Lower lobe of right lung (tissue), 2 donors: ENCODE results near the gene NIPAL3. TPM values are rescaled to one million over a fixed set of nuclear protein-coding genes. Genes with fewer than 3 reads are reported as not detected.

Experiments
- ATAC-seq, 2 donors: fragments of 200-7000 bp; cut with Tn5 transposase; one replicate each; pipeline ENCODE4 v1.9.1; 2020 to 2022; ENCODE audit warnings: mild to moderate bottlenecking in 2 of 2, moderate library complexity in 2 of 2
- DNase-seq: peaks from one replicate; pipeline ENCODE4 v3.0.0-alpha.2; 2020
- H3K27ac ChIP-seq: fragments of 200-600 bp; one replicate; pipeline ENCODE4 v1.8.0; 2022
- H3K27me3 ChIP-seq: fragments of 200-600 bp; one replicate; pipeline ENCODE4 v1.8.0; 2022; ENCODE audit warnings: low read depth
- H3K36me3 ChIP-seq: fragments of 200-600 bp; one replicate; pipeline ENCODE4 v1.8.0; 2022; ENCODE audit warnings: mild to moderate bottlenecking
- H3K4me1 ChIP-seq: fragments of 200-600 bp; one replicate; pipeline ENCODE4 v1.8.0; 2022
- H3K4me3 ChIP-seq: fragments of 200-600 bp; one replicate; pipeline ENCODE4 v1.8.0; 2022; ENCODE audit warnings: mild to moderate bottlenecking
- H3K9me3 ChIP-seq: fragments of 200-600 bp; one replicate; pipeline ENCODE4 v1.8.0; 2022
- CTCF ChIP-seq: fragments of 200-600 bp; IDR thresholded peaks from one replicate; pipeline ENCODE4 v1.8.0; 2022; ENCODE audit warnings: antibody characterized with exemption, mild to moderate bottlenecking
- intact Hi-C: fragments of 100-400 bp; cut with DNase I; formaldehyde crosslinking; loops from one replicate; pipeline ENCODE4 v1.11.0; 2022
- total RNA-seq: library from RNA; stranded (reverse); fragmentation: NEBNext Ultra II Directional; extraction: Animal tissue kit (Norgen Biotek cat#: 25700); gene quantifications from one replicate; pipeline ENCODE4 v1.2.1, GENCODE V29; 2021
- donor health status: DM: no; HTN: yes; CAD: no; lungs with severe emphysema.

The NIPAL3 gene
- total RNA-seq, 1 donor from 2014 or later, result 38.0 TPM

DNA sequence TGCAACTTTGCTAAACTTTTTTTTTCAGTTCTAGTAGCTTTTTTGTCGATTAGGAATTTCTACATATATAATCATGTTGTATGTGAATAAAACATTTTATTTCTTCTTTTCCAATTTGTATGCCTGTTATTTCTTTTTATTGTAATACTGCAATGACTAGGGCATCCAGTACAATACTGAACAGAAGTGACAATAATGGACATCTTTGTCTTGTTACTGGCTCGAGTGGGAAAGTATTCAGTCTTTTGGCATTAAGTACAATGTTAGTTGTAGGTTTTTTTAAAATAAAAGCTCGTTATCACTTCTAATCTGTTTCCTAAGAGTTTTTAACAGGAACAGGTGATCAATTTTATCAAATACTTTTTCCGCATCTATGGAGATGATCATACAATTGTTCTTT is 11.8 kb upstream of the NIPAL3 start:
- Histone ChIP-seq H3K27ac (no peak overlapping the region), H3K9me3 (no peaks in the 10 kb centered on the region), H3K36me3 (no peaks in the 10 kb centered on the region), H3K4me1 (no peaks in the 10 kb centered on the region), H3K4me3 (no peak overlapping the region), H3K27me3 (no peaks in the 10 kb centered on the region)
- intact Hi-C loops, result no loop called here
- ATAC-seq (no peak), DNase-seq (no peak)
- no peak for TF ChIP-seq CTCF

DNA sequence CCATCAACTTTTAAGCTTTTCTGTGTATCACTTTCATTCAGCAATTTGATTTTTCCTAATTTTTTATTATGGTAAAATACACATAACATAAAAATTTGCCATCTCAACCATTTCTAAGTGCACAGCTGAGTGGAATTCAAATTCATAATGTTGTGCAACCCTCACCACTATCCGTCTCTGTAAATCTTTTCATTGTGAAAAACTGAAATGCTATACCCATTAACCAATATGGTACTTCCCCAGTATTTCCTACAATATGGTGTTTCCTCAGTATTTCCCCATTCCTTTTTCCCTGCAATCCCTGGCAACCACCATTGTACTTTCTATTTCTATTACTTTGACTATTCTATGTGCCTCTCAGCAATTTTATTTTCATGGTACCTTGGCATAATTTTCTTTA is 8.8 kb upstream of the NIPAL3 start:
- no peak for TF ChIP-seq CTCF
- ATAC-seq (no peak), DNase-seq (no peak)
- no peaks in the 10 kb centered on the region for H3K9me3 ChIP-seq
- no peaks in the 10 kb centered on the region for H3K27me3 ChIP-seq
- H3K4me3 ChIP-seq, result no peak overlapping the region
- peaks cover under 1% of the 10 kb centered on the region for H3K4me1 ChIP-seq
- intact Hi-C loops, result no loop called here
- no peaks in the 10 kb centered on the region for H3K36me3 ChIP-seq
- no peak overlapping the region for H3K27ac ChIP-seq

- no peak for DNase-seq
- no peak for ATAC-seq
- intact Hi-C loops, result no loop called here
Measured at GRCh38 chr1:24409535-24409934, 6.1 kb upstream of the NIPAL3 start.

DNA sequence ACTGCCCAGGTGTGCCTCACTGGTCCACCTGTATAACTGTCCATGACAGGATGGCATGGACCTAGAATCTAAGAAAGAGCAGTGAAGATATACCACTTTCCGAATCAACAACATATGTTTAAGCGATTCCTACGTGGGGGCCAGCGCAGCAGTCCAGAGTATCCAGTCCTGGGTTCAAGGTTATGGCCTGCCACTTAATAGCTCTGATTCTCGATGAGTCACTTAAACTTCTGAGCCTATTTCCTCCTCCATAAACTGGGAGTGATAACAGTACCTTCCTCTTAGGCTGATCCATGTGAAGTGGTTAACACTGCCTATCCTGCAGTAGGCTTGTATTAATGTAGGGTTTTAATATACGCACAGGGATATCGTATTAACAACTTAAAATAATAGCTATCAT is 4.9 kb upstream of the NIPAL3 start:
- intact Hi-C loops, result no loop called here
- no peak for ATAC-seq

More at GRCh38 chr1:24409535-24409934, 6.1 kb upstream of the NIPAL3 start:
- H3K9me3 ChIP-seq, result no peaks in the 10 kb centered on the region
- peaks cover 19% of the 10 kb centered on the region for H3K4me1 ChIP-seq
- H3K36me3 ChIP-seq, result no peaks in the 10 kb centered on the region
- no peak for TF ChIP-seq CTCF
- H3K27me3 ChIP-seq, result no peaks in the 10 kb centered on the region
- no peak overlapping the region for H3K27ac ChIP-seq
- H3K4me3 ChIP-seq, result no peak overlapping the region

DNA sequence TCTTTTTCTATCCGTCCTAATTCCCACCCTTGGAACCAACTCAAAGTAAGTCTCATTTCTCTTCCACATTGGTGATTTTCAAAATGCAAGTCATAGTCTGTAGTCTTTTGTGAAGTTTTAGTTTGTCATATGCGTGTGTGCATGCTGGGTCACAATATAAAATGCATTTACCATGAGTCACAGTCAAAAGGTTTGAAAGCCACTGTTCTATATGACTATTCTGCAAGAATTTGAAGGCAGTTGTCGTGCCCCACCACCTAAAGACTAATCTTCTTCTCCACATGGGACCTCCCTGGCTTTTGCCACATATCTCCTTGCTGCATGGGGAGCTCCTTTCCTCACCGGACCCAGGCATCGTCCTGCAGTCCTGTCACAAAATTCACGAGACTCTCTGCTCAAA is 3.6 kb upstream of the NIPAL3 start:
- no peak overlapping the region for H3K4me3 ChIP-seq
- no peak for TF ChIP-seq CTCF
- ATAC-seq, result no peak
- DNase-seq, result no peak
- no peaks in the 10 kb centered on the region for H3K27me3 ChIP-seq
- no peaks in the 10 kb centered on the region for H3K9me3 ChIP-seq
- H3K27ac ChIP-seq, result no peak overlapping the region
- H3K4me1 ChIP-seq, result peaks cover 37% of the 10 kb centered on the region
- intact Hi-C loops, result no loop called here
- H3K36me3 ChIP-seq, result no peaks in the 10 kb centered on the region

More for the DNA sequence above, 4.9 kb upstream of the NIPAL3 start:
- Histone ChIP-seq H3K4me3 (no peak overlapping the region), H3K36me3 (no peaks in the 10 kb centered on the region), H3K9me3 (no peaks in the 10 kb centered on the region), H3K27me3 (no peaks in the 10 kb centered on the region), H3K27ac (no peak overlapping the region), H3K4me1 (peaks cover 27% of the 10 kb centered on the region)
- TF ChIP-seq CTCF, result no peak
- no peak for DNase-seq

DNA sequence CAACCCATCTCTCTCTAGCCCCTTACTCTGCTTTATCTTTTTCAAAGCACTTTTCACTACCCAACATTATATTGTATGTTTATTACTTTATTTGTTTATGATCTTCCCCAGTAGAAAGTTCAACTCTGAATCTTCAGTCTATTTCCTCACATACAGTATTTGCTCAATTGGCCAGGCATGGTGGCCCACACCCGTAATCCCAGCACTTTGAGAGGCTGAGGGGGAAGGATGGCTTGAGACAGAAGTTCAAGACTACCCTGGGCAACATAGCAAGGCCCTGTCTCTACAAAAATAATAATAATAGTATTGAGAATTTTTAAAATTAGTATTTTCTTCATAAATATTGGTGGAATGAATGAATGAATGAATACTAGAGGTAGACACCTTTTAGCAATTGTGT is 3.2 kb upstream of the NIPAL3 start:
- peaks cover 41% of the 10 kb centered on the region for H3K4me1 ChIP-seq
- ATAC-seq (no peak), DNase-seq (no peak)
- no peak overlapping the region for H3K27ac ChIP-seq
- peak overlapping the region; percentile 82 for H3K4me3 ChIP-seq
- H3K9me3 ChIP-seq, result no peaks in the 10 kb centered on the region
- H3K36me3 ChIP-seq, result no peaks in the 10 kb centered on the region
- no peak for TF ChIP-seq CTCF
- no peaks in the 10 kb centered on the region for H3K27me3 ChIP-seq
- intact Hi-C loops, result no loop called here
